GM19023 (cell line): ENCODE data around the gene DUSP28.
A peak's percentile ranks its signal among the peaks of the same experiment; 100 is the strongest.

ENCODE experiments used
- ATAC-seq: cut with Tn5 transposase; IDR thresholded peaks from one replicate; pipeline ENCODE4 v1.9.1; 2021; ENCODE audit warnings: mild to moderate bottlenecking, moderate library complexity; ENCODE audit not compliant: unreplicated experiment

Gene DUSP28

GRCh38 chr2:240572141-240573031 is 12.2 kb downstream of the DUSP28 start:
- ATAC-seq, result no peak

- no peak for ATAC-seq
These were observed 12.9 kb downstream of the DUSP28 start for GRCh38 chr2:240573071-240573515.

- ATAC-seq, result no peak
These were observed 13.6 kb downstream of the DUSP28 start for GRCh38 chr2:240573516-240574385.

- ATAC-seq, result no peak
These were observed 14.4 kb downstream of the DUSP28 start for GRCh38 chr2:240574386-240575100.

GRCh38 chr2:240575101-240575965 is 15.2 kb downstream of the DUSP28 start:
- ATAC-seq, result no peak

GRCh38 chr2:240576036-240576435 is 15.9 kb downstream of the DUSP28 start:
- no peak for ATAC-seq

GRCh38 chr2:240576436-240577205 is 16.5 kb downstream of the DUSP28 start:
- no peak for ATAC-seq

GRCh38 chr2:240577281-240578109 is 17.3 kb downstream of the DUSP28 start:
- no peak for ATAC-seq

- ATAC-seq, result no peak
These were observed 17.9 kb downstream of the DUSP28 start for GRCh38 chr2:240578110-240578450.

GRCh38 chr2:240578488-240578887 is 18.3 kb downstream of the DUSP28 start:
- ATAC-seq, result no peak

GRCh38 chr2:240579071-240579762 is 19.1 kb downstream of the DUSP28 start:
- ATAC-seq, result no peak

GRCh38 chr2:240579771-240580614 is 19.8 kb downstream of the DUSP28 start:
- no peak for ATAC-seq

GRCh38 chr2:240581811-240582210 is 21.7 kb downstream of the DUSP28 start:
- ATAC-seq, result no peak

- no peak for ATAC-seq
These were observed 22.6 kb downstream of the DUSP28 start for GRCh38 chr2:240582781-240583180.

- ATAC-seq, result no peak
These were observed 23.6 kb downstream of the DUSP28 start for GRCh38 chr2:240583774-240584173.

- ATAC-seq, result peak; percentile 53
These were observed 24.4 kb downstream of the DUSP28 start for GRCh38 chr2:240584486-240585031.

GRCh38 chr2:240585101-240585500 is 24.9 kb downstream of the DUSP28 start:
- peak; percentile 22 for ATAC-seq
